ES-I3 (cell line): ENCODE measurements around the gene PRPH2.
A peak's percentile ranks its signal among the peaks of the same experiment; 100 is the strongest.

Source experiments
- H3K36me3 ChIP-seq: 2 replicates; pipeline ENCODE4 v1.6.1; 2013; ENCODE audit warnings: mild to moderate bottlenecking, low read length, control low read depth, moderate library complexity; ENCODE audit not compliant: insufficient read depth
- H3K4me1 ChIP-seq: 2 replicates; pipeline ENCODE4 v1.6.1; 2013; ENCODE audit warnings: mild to moderate bottlenecking, control low read depth, low read length; ENCODE audit not compliant: insufficient read depth
- H3K9ac ChIP-seq: 2 replicates; pipeline ENCODE4 v1.6.1; 2013; ENCODE audit warnings: low read depth, mild to moderate bottlenecking, low read length, moderate library complexity
- H3K9me3 ChIP-seq: 2 replicates; pipeline ENCODE4 v1.6.1; 2013; ENCODE audit warnings: mild to moderate bottlenecking, low read length, moderate library complexity; ENCODE audit not compliant: control insufficient read depth, insufficient read depth

PRPH2 gene

GRCh38 chr6:42722497-42722896 is at the start of gene PRPH2:
Gene PRPH2, minus strand, starts transcription at chr6:42722597. Its CDS starts 263 bp downstream, at chr6:42722334.
- Histone ChIP-seq H3K36me3 (no peaks in the 10 kb centered on the region), H3K9me3 (no peaks in the 10 kb centered on the region), H3K4me1 (peaks cover 14% of the 10 kb centered on the region), H3K9ac (no peak within 1 kb of the TSS)

DNA sequence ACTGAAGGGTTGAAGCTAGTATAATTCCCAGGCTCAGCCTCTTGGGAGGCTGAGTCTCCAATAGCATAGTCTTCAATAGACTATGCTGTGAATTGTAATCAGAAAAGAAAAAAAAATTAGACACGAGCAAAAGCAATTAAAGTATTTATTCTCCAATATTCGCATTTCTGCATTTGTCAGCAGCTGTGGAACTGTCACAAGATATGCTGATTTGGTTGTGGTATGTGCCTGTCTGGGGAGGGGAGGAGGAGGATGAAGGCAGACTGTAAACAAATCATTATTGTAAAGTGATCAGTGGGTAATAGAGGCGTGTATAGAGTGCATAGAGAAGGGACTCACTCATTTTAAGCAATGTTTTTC is 49.3 kb upstream of the PRPH2 start:
- peaks cover 4% of the 10 kb centered on the region; the same call in 1 of the 2 replicates for H3K4me1 ChIP-seq
- no peaks in the 10 kb centered on the region; the same call in 1 of the 2 replicates for H3K9me3 ChIP-seq
- peak overlapping the region; percentile 57; the same call in 1 of the 2 replicates for H3K9ac ChIP-seq
- H3K36me3 ChIP-seq = no peaks in the 10 kb centered on the region

- H3K9me3 ChIP-seq = no peaks in the 10 kb centered on the region
- H3K4me1 ChIP-seq = 0 out of 2 replicates have a peak, but pooled peaks cover 11% of the 10 kb centered on the region
Measured at GRCh38 chr6:42769836-42770235, 47.4 kb upstream of the PRPH2 start.

DNA sequence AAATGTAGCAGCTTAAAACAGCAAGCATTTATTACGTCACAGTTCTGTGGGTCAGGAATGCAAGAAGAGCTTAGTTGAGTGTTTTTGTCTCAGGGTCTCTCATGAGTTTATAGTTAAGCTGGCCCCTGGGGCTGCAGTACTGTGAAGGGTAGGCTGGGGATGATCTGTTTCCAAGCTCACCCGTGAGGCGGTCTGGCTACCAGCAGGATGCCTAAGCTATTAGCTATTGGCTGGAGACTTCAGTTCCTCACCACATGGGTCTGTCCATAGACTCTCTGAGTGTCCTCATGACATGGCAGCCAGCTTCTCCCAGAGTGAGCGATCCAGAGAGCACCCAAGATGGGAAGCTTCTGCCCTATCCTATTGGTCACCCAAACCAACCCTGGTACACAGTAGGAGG is 46.7 kb upstream of the PRPH2 start:
- no peaks in the 10 kb centered on the region for H3K9me3 ChIP-seq
- H3K36me3 ChIP-seq = no peaks in the 10 kb centered on the region
- no peak overlapping the region for H3K9ac ChIP-seq
- H3K4me1 ChIP-seq = 0 out of 2 replicates have a peak, but pooled peaks cover 11% of the 10 kb centered on the region

More at GRCh38 chr6:42769836-42770235, 47.4 kb upstream of the PRPH2 start:
- no peak overlapping the region for H3K9ac ChIP-seq
- H3K36me3 ChIP-seq = no peaks in the 10 kb centered on the region

GRCh38 chr6:42766163-42766670 is 43.8 kb upstream of the PRPH2 start:
- H3K36me3 ChIP-seq = no peaks in the 10 kb centered on the region
- H3K9ac ChIP-seq = no peak overlapping the region
- H3K9me3 ChIP-seq = no peaks in the 10 kb centered on the region
- H3K4me1 ChIP-seq = 0 out of 2 replicates have a peak, but pooled peaks cover 7% of the 10 kb centered on the region

- Histone ChIP-seq H3K36me3 (no peaks in the 10 kb centered on the region), H3K9ac (no peak overlapping the region), H3K4me1 (0 out of 2 replicates have a peak, but pooled peaks cover 7% of the 10 kb centered on the region), H3K9me3 (no peaks in the 10 kb centered on the region)
Measured at GRCh38 chr6:42764911-42765648, 42.7 kb upstream of the PRPH2 start.

DNA sequence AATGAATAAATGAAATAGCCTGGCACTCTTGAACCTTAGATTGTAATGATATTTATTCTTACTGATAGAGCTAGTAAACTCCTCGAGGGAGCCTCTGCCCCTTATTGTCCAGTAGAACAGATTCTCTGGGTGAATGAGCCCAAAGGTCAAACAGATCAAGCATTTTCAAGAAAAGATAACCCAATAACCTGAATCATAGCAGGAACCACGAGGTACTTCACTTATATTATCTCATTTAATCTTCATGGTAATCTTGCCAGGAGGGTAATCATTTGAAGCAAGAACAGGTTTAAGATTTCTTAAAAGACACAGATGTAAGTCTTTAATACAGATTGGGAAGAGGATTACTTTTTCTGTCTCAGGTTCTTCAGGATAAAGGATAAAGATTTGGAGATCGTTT is 40.6 kb upstream of the PRPH2 start:
- Histone ChIP-seq H3K36me3 (no peaks in the 10 kb centered on the region), H3K9me3 (no peaks in the 10 kb centered on the region), H3K9ac (no peak overlapping the region), H3K4me1 (0 out of 2 replicates have a peak, but pooled peaks cover 10% of the 10 kb centered on the region)

GRCh38 chr6:42762426-42762859 is 40.0 kb upstream of the PRPH2 start:
- Histone ChIP-seq H3K4me1 (0 out of 2 replicates have a peak, but pooled peaks cover 13% of the 10 kb centered on the region), H3K9me3 (no peaks in the 10 kb centered on the region), H3K9ac (no peak overlapping the region), H3K36me3 (no peaks in the 10 kb centered on the region)

- Histone ChIP-seq H3K9ac (no peak overlapping the region), H3K4me1 (peaks cover 17% of the 10 kb centered on the region; the same call in 1 of the 2 replicates), H3K36me3 (no peaks in the 10 kb centered on the region), H3K9me3 (no peaks in the 10 kb centered on the region)
Measured at GRCh38 chr6:42761287-42762067, 39.1 kb upstream of the PRPH2 start.

DNA sequence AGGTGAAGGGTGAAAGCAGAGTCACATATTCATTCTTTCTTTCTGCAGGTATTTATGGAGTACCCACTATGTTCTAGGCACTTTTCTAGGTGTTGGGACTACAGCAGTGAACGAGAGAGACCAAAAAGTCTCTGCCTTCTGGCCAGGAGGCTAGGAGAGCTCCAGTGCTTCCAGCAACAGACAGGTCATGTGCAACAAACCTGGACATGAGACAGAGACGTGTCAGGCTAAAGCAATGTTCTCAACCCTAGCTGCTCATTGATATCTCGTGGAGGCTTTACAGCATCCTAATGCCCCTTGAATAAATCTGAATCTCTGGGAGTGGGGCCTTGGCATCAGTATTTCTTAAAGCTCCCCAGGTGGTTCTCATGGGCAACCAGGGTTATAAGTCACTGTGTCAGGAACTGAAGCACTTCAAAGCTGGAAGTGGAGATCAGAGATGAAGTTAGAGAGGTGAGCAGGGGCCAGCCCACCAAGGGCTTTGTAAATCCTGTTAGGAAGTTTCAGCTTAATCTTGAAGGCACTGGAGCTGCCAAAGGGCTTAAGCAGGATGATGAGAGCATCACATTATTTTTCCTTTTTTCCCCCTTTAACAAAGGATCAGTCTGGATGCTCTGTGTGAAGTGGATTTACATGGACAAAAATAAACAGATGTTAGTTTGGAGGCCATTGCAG is 36.5 kb upstream of the PRPH2 start:
- Histone ChIP-seq H3K9ac (no peak overlapping the region), H3K36me3 (no peaks in the 10 kb centered on the region), H3K9me3 (no peaks in the 10 kb centered on the region)

DNA sequence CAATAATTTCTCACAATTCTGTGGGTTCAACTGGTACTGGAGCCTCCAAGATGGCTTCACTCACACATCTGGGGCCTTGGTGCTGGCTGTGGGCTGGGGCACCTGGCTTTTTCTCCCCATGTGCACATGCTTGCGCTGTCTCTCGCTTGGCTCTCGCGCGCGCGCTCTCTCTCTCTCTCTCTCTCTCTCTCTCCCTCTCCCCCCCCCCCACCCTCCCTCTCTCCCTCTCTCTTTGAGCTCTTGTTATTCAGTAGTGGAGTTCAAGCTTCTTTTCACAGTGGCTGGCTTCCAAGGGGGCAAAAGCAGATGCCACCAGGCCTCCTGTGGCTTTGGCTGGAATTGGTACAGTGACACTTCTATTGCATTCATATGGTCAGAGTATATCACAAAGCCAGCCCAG is 34.3 kb upstream of the PRPH2 start:
- no peaks in the 10 kb centered on the region for H3K9me3 ChIP-seq

More for the DNA sequence above, 36.5 kb upstream of the PRPH2 start:
- peaks cover 17% of the 10 kb centered on the region; the same call in 1 of the 2 replicates for H3K4me1 ChIP-seq

DNA sequence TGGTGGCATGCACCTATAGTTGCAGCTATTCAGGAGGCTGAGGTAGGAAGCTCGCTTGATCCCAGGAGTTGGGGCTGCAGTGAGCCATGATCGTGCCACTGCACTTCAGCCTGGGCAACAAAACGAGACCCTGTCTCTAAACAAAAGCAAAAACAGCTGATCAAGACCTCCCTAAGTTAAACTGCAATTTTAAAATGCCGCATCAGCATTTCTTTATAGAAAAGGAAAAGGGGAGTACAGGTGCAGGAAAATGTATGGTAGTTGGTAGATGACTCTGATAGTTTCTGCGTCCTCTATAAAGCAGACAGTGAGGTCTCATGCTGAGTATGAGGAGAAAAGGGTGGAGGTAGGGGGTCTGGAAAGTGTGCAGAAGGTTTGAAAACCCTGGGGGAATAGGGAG is 32.4 kb upstream of the PRPH2 start:
- H3K9ac ChIP-seq = no peak overlapping the region
- no peaks in the 10 kb centered on the region for H3K9me3 ChIP-seq
- H3K36me3 ChIP-seq = no peaks in the 10 kb centered on the region
- H3K4me1 ChIP-seq = peaks cover 17% of the 10 kb centered on the region; the same call in 1 of the 2 replicates

More for the DNA sequence above, 34.3 kb upstream of the PRPH2 start:
- Histone ChIP-seq H3K4me1 (peaks cover 17% of the 10 kb centered on the region; the same call in 1 of the 2 replicates), H3K9ac (no peak overlapping the region), H3K36me3 (no peaks in the 10 kb centered on the region)

DNA sequence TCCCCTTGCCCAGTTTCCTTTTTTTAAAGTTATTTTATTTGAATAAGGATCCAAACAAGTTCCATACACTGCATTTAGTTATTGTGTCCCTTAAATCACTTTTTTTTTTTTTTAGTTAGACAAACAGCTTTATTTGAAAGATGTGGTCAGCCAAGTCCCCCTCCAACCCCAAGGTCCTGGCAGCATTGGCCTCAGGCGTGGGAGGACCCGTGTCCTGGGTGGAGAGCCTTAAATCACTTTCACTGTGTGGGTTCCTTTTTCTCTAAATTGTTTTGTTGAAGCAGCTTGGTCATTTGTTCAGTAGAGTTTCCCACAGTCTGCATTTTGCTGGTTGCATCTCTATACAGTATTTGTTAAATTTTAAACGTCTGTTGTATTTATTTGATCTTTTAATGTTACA is 28.7 kb upstream of the PRPH2 start:
- H3K4me1 ChIP-seq = peaks cover 2% of the 10 kb centered on the region; the same call in 1 of the 2 replicates

More for the DNA sequence above, 28.7 kb upstream of the PRPH2 start:
- H3K9me3 ChIP-seq = no peaks in the 10 kb centered on the region
- no peaks in the 10 kb centered on the region for H3K36me3 ChIP-seq
- H3K9ac ChIP-seq = no peak overlapping the region
